GM23338 (cell line): ENCODE data around the gene SCAMP1. TPM values are rescaled to one million over a fixed set of nuclear protein-coding genes. Genes with fewer than 3 reads are reported as not detected.
A peak's percentile ranks its signal among the peaks of the same experiment; 100 is the strongest.

Experiments used
- ATAC-seq: fragments of 200-7000 bp; cut with Tn5 transposase; 3 replicates; pipeline ENCODE4 v1.9.1; 2020
- DNase-seq: peaks from one replicate; pipeline ENCODE4 v3.0.0-alpha.2; 2015; ENCODE audit warnings: low spot score
- H2AFZ ChIP-seq: fragments of 200-600 bp; sonication (generic); 2 replicates; pipeline ENCODE4 v1.8.0; 2016; ENCODE audit warnings: antibody characterized with exemption, mild to moderate bottlenecking, moderate library complexity
- H3F3A ChIP-seq: fragments of 200-600 bp; sonication (generic); replicated peaks from 2 replicates; pipeline ENCODE4 v1.8.0; 2017; ENCODE audit warnings: antibody characterized with exemption, mixed run types, low read depth
- H3K27ac ChIP-seq: fragments of 200-600 bp; sonication (generic); 2 replicates; pipeline ENCODE4 v1.6.1; 2016; ENCODE audit warnings: low read depth
- H3K27me3 ChIP-seq: fragments of 200-600 bp; sonication (generic); 2 replicates; pipeline ENCODE4 v1.8.0; 2016; ENCODE audit warnings: mild to moderate bottlenecking, mixed run types, moderate library complexity; ENCODE audit not compliant: insufficient read depth
- H3K36me3 ChIP-seq: fragments of 200-600 bp; sonication (generic); 2 replicates; pipeline ENCODE4 v1.8.0; 2016; ENCODE audit warnings: mild to moderate bottlenecking; ENCODE audit not compliant: insufficient read depth
- H3K4me1 ChIP-seq: fragments of 200-600 bp; sonication (generic); 2 replicates; pipeline ENCODE4 v1.8.0; 2016; ENCODE audit warnings: mild to moderate bottlenecking, moderate library complexity; ENCODE audit not compliant: insufficient read depth
- H3K4me2 ChIP-seq: fragments of 200-600 bp; sonication (generic); 2 replicates; pipeline ENCODE4 v1.7.1; 2017; ENCODE audit warnings: mixed run types
- H3K4me3 ChIP-seq: fragments of 200-600 bp; sonication (generic); 2 replicates; pipeline ENCODE4 v1.6.1; 2016; ENCODE audit warnings: mixed run types
- H3K79me2 ChIP-seq: fragments of 200-600 bp; sonication (generic); replicated peaks from 2 replicates; pipeline ENCODE4 v1.8.0; 2017; ENCODE audit warnings: mild to moderate bottlenecking; ENCODE audit not compliant: insufficient read depth
- H3K9me2 ChIP-seq: fragments of 200-600 bp; sonication (generic); 2 replicates; pipeline ENCODE4 v1.8.0; 2017; ENCODE audit not compliant: insufficient read depth
- H4K20me1 ChIP-seq: fragments of 200-600 bp; sonication (generic); replicated peaks from 2 replicates; pipeline ENCODE4 v1.8.0; 2017; ENCODE audit warnings: mild to moderate bottlenecking; ENCODE audit not compliant: insufficient read depth
- H3K27ac Mint-ChIP-seq: 2 replicates; pipeline ENCODE4 v1.8.0; 2020; ENCODE audit warnings: inconsistent platforms, mild to moderate bottlenecking, moderate library complexity, mixed read lengths
- H3K27me3 Mint-ChIP-seq: 3 replicates; pipeline ENCODE4 v1.8.0; 2022; ENCODE audit warnings: low read depth, mild to moderate bottlenecking, moderate library complexity, mixed read lengths, inconsistent platforms; ENCODE audit not compliant: insufficient read depth, poor library complexity
- H3K36me3 Mint-ChIP-seq: 3 replicates; pipeline ENCODE4 v1.8.0; 2021; ENCODE audit warnings: low read depth, mild to moderate bottlenecking, inconsistent platforms, moderate library complexity, mixed read lengths
- H3K4me1 Mint-ChIP-seq: 3 replicates; pipeline ENCODE4 v1.8.0; 2020; ENCODE audit warnings: mild to moderate bottlenecking, inconsistent platforms, mixed read lengths
- H3K4me3 Mint-ChIP-seq: 3 replicates; pipeline ENCODE4 v1.8.0; 2021; ENCODE audit warnings: moderate library complexity, mild to moderate bottlenecking, inconsistent platforms, mixed read lengths
- H3K9me3 Mint-ChIP-seq: 3 replicates; pipeline ENCODE4 v1.8.0; 2020; ENCODE audit warnings: moderate library complexity, mild to moderate bottlenecking, inconsistent platforms, mixed read lengths
- CREB1 ChIP-seq: fragments of 250-450 bp; sonication (Bioruptor Pico); IDR thresholded peaks from 2 replicates; pipeline ENCODE4 v1.5.0; 2020; ENCODE audit warnings: low read depth, mild to moderate bottlenecking, moderate library complexity
- CTCF ChIP-seq, 2 experiments: fragments of 200-600 bp in 1 of 2; sonication (generic) in 1 of 2; conservative IDR thresholded peaks; 2 replicates each; pipeline versions ENCODE4 v1.5.1 to v1.6.1; 2016 to 2017; ENCODE audit warnings: antibody characterized with exemption in 2 of 2, low read depth in 2 of 2, mild to moderate bottlenecking in 2 of 2, moderate library complexity in 1 of 2
- ETS1 ChIP-seq: IDR thresholded peaks from 2 replicates; pipeline ENCODE4 v1.6.1; 2016; ENCODE audit warnings: antibody characterized with exemption
- EZH2 ChIP-seq: fragments of 200-600 bp; sonication (generic); IDR thresholded peaks from one replicate; pipeline ENCODE4 v1.8.0; 2017; ENCODE audit warnings: antibody characterized with exemption, mild to moderate bottlenecking, low read depth; ENCODE audit not compliant: unreplicated experiment
- EZH2phosphoT487 ChIP-seq: fragments of 200-600 bp; sonication (generic); IDR thresholded peaks from one replicate; pipeline ENCODE4 v1.8.1; 2018; ENCODE audit warnings: antibody characterized with exemption; ENCODE audit not compliant: unreplicated experiment
- JUNB ChIP-seq: IDR thresholded peaks from one replicate; pipeline ENCODE4 v1.6.1; 2016; ENCODE audit warnings: antibody characterized with exemption; ENCODE audit not compliant: unreplicated experiment
- NANOG ChIP-seq: IDR thresholded peaks from 2 replicates; pipeline ENCODE4 v1.6.1; 2016; ENCODE audit warnings: antibody characterized with exemption, borderline replicate concordance
- POLR2AphosphoS5 ChIP-seq: IDR thresholded peaks from 2 replicates; pipeline ENCODE4 v1.6.1; 2016; ENCODE audit warnings: antibody characterized with exemption, low read depth
- REST ChIP-seq: IDR thresholded peaks from one replicate; pipeline ENCODE4 v1.6.1; 2018; ENCODE audit warnings: antibody characterized with exemption; ENCODE audit not compliant: unreplicated experiment
- STAT1 ChIP-seq: IDR thresholded peaks from one replicate; pipeline ENCODE4 v1.6.1; 2016; ENCODE audit warnings: antibody characterized with exemption; ENCODE audit not compliant: unreplicated experiment
- ZNF114 ChIP-seq: fragments of 250-450 bp; sonication (Bioruptor Pico); IDR thresholded peaks from 2 replicates; pipeline ENCODE4 v1.5.0; 2020; ENCODE audit warnings: mild to moderate bottlenecking, moderate library complexity
- ZNF331 ChIP-seq: fragments of 250-450 bp; sonication (Bioruptor Pico); IDR thresholded peaks from 2 replicates; pipeline ENCODE4 v1.5.0; 2020; ENCODE audit warnings: low read depth, mild to moderate bottlenecking, moderate library complexity
- polyA plus RNA-seq: library from polyadenylated mRNA; unstranded; fragments of >200 nt; fragmentation: Nextera tagmentation; extraction: Ambion mirVana; gene quantifications from 2 replicates; pipeline ENCODE4 v1.2.1, GENCODE V29; 2016
- total RNA-seq: library from RNA; depleted of rRNA; stranded (reverse); fragments of >200 nt; shearing (Covaris generic); gene quantifications from 2 replicates; pipeline ENCODE4 v1.2.3, GENCODE V29; 2014

The SCAMP1 gene
- total and polyA plus RNA-seq, 2 experiments from 2014 or later, result 26.8 to 53.9 TPM

DNA sequence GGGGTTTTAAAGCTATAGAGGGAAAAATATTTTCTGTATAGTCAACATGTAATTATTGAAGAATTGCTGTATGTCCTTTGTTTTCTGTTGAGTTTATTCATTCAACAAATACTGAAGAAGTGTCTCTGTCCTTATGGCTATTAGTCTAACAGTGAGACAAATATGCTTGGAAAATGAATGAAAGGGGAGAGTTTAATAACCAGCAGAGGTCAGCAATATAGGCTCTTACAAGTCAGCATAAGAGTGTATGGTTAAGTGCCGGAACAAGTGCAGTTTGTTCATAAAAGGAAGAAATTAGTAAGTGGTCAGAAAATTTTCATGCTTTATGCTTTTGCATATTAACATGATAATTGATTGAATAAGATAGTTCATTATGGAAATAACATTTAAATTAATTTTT, 3.6 kb downstream of the SCAMP1 start:
- no peaks in the 10 kb centered on the region for H3K36me3 ChIP-seq
- H3K27ac Mint-ChIP-seq, result no peak overlapping the region
- 0 out of 2 replicates have a peak, but pooled peaks cover 24% of the 10 kb centered on the region for H4K20me1 ChIP-seq
- no peak overlapping the region for H3K4me2 ChIP-seq
- no peak overlapping the region for H3K4me3 ChIP-seq
- no peak overlapping the region for H3K27ac ChIP-seq
- no peak overlapping the region for H2AFZ ChIP-seq
- DNase-seq (no peak), ATAC-seq (no peak)
- H3K27me3 Mint-ChIP-seq, result peaks cover 9% of the 10 kb centered on the region
- H3K79me2 ChIP-seq, result peaks cover 75% of the 10 kb centered on the region
- H3K27me3 ChIP-seq, result no peaks in the 10 kb centered on the region
- no peaks in the 10 kb centered on the region for H3K9me2 ChIP-seq
- H3K4me3 Mint-ChIP-seq, result no peak overlapping the region
- no peak for TF ChIP-seq STAT1
- no peak for TF ChIP-seq ZNF331 (CRISPR knock-in tag)
- TF ChIP-seq ETS1, result no peak
- TF ChIP-seq POLR2AphosphoS5, result no peak
- TF ChIP-seq EZH2phosphoT487, result no peak
- no peak for TF ChIP-seq EZH2
- TF ChIP-seq CTCF (conservative IDR thresholded peaks at IDR 0.05; ENCODE audit: low read depth in 2 of 2), result no peak
- no peak for TF ChIP-seq NANOG
- H3F3A ChIP-seq, result peaks cover 4% of the 10 kb centered on the region; the same call in 1 of the 2 replicates
- peaks cover 15% of the 10 kb centered on the region for H3K4me1 ChIP-seq
- peaks cover 3% of the 10 kb centered on the region; the same call in 1 of the 3 replicates for H3K36me3 Mint-ChIP-seq
- H3K4me1 Mint-ChIP-seq, result peaks cover 24% of the 10 kb centered on the region
- H3K9me3 Mint-ChIP-seq, result no peaks in the 10 kb centered on the region

GRCh38 chr5:78367318-78367991, 7.0 kb downstream of the SCAMP1 start:
- Histone ChIP-seq H2AFZ (no peak overlapping the region), H3K27me3 (no peaks in the 10 kb centered on the region), H3K79me2 (peaks cover 96% of the 10 kb centered on the region), H3F3A (no peaks in the 10 kb centered on the region), H3K27ac (no peak overlapping the region), H3K4me2 (no peak overlapping the region), H4K20me1 (0 out of 2 replicates have a peak, but pooled peaks cover 21% of the 10 kb centered on the region), H3K36me3 (no peaks in the 10 kb centered on the region), H3K4me1 (peaks cover under 1% of the 10 kb centered on the region; the same call in 1 of the 2 replicates), H3K9me2 (no peaks in the 10 kb centered on the region), H3K4me3 (no peak overlapping the region)
- Mint-ChIP-seq H3K4me1 (peaks cover 13% of the 10 kb centered on the region), H3K36me3 (no peaks in the 10 kb centered on the region), H3K27ac (no peak overlapping the region), H3K27me3 (peaks cover 4% of the 10 kb centered on the region), H3K9me3 (no peaks in the 10 kb centered on the region), H3K4me3 (no peak overlapping the region)
- TF ChIP-seq ETS1 (no peak), STAT1 (no peak), EZH2 (no peak), JUNB (no peak), ZNF331 (CRISPR knock-in tag) (no peak), EZH2phosphoT487 (no peak), REST (no peak), CREB1 (CRISPR knock-in tag) (no peak), ZNF114 (CRISPR knock-in tag) (no peak), CTCF (conservative IDR thresholded peaks at IDR 0.05; ENCODE audit: low read depth in 2 of 2) (no peak)
- ATAC-seq (peak; percentile 70), DNase-seq (peak; percentile 33)
